IMR-90 (cell line): Measurements from ENCODE around the gene NUP107. TPM values are rescaled to one million over a fixed set of nuclear protein-coding genes. Genes with fewer than 3 reads are reported as not detected.

Experiments used
- ATAC-seq: fragments of 200-7000 bp; cut with Tn5 transposase; 2 replicates; pipeline ENCODE4 v1.9.1; 2020; ENCODE audit warnings: low read depth, mild to moderate bottlenecking, moderate library complexity
- BruUV-seq: library from RNA; stranded (reverse); fragments of 400-500 nt; replicated peaks from 2 replicates; lab custom pipeline; 2021; lab: Mats Ljungman, UMichigan
- CTCF ChIA-PET: fragments of 300-600 bp; formaldehyde crosslinking; extraction: SDS; loops from one replicate; lab custom pipeline; 2021; ENCODE audit warnings: antibody characterized with exemption; lab: Yijun Ruan, JAX
- POLR2A ChIA-PET: fragments of 300-600 bp; sonication (Branson Sonifier 250); formaldehyde crosslinking; loops from one replicate; lab custom pipeline; 2022; ENCODE audit warnings: antibody characterized with exemption; ENCODE audit not compliant: unreplicated experiment; lab: Charles Lee
- DNase-seq: peaks from one replicate; pipeline ENCODE4 v3.0.0; 2013
- H2AFZ ChIP-seq: replicated peaks from 2 replicates; pipeline ENCODE3; 2013; ENCODE audit warnings: low read length, mild to moderate bottlenecking; ENCODE audit not compliant: poor library complexity
- H2AK5ac ChIP-seq: 2 replicates; pipeline ENCODE4 v1.6.1; 2013; ENCODE audit warnings: low read depth, low read length, inconsistent platforms
- H2AK9ac ChIP-seq: replicated peaks from 2 replicates; pipeline ENCODE3; 2013; ENCODE audit warnings: mild to moderate bottlenecking, low read depth, low read length, moderate library complexity; ENCODE audit not compliant: poor library complexity
- H2BK120ac ChIP-seq: 2 replicates; pipeline ENCODE4 v1.6.1; 2013; ENCODE audit warnings: low read depth, low read length, inconsistent platforms
- H2BK15ac ChIP-seq: 3 replicates; pipeline ENCODE4 v1.6.1; 2013; ENCODE audit warnings: low read depth, low read length, inconsistent platforms
- H2BK20ac ChIP-seq: 2 replicates; pipeline ENCODE4 v1.6.1; 2013; ENCODE audit warnings: low read depth, mild to moderate bottlenecking, inconsistent platforms, low read length, moderate library complexity
- H2BK5ac ChIP-seq: 2 replicates; pipeline ENCODE4 v1.6.1; 2013; ENCODE audit warnings: mild to moderate bottlenecking, low read depth, low read length, inconsistent platforms; ENCODE audit not compliant: poor library complexity, severe bottlenecking
- H3K14ac ChIP-seq: replicated peaks from 2 replicates; pipeline ENCODE4 v1.6.1; 2013; ENCODE audit warnings: low read depth, low read length, inconsistent platforms
- H3K18ac ChIP-seq: 2 replicates; pipeline ENCODE4 v1.6.1; 2013; ENCODE audit warnings: low read depth, low read length, control low read depth
- H3K23ac ChIP-seq: 2 replicates; pipeline ENCODE4 v1.6.1; 2013; ENCODE audit warnings: low read depth, low read length, inconsistent platforms
- H3K27ac ChIP-seq: 2 replicates; pipeline ENCODE4 v1.5.1; 2013; ENCODE audit warnings: mild to moderate bottlenecking, control low read depth, low read length; ENCODE audit not compliant: insufficient read depth
- H3K27me3 ChIP-seq: 2 replicates; pipeline ENCODE4 v1.6.1; 2013; ENCODE audit warnings: low read length; ENCODE audit not compliant: control insufficient read depth, insufficient read depth
- H3K36me3 ChIP-seq: 2 replicates; pipeline ENCODE4 v1.6.1; 2013; ENCODE audit warnings: low read length, mixed read lengths; ENCODE audit not compliant: control insufficient read depth, insufficient read depth
- H3K4ac ChIP-seq: 2 replicates; pipeline ENCODE4 v1.6.1; 2013; ENCODE audit warnings: low read depth, low read length, inconsistent platforms
- H3K4me1 ChIP-seq: 2 replicates; pipeline ENCODE4 v1.6.1; 2013; ENCODE audit warnings: low read length, mixed read lengths; ENCODE audit not compliant: control insufficient read depth, insufficient read depth
- H3K4me2 ChIP-seq: 2 replicates; pipeline ENCODE4 v1.6.1; 2013; ENCODE audit warnings: low read depth, mild to moderate bottlenecking, control low read depth, low read length, moderate library complexity
- H3K4me3 ChIP-seq: 2 replicates; pipeline ENCODE4 v1.5.1; 2013; ENCODE audit warnings: low read depth, mild to moderate bottlenecking, control low read depth, low read length, moderate library complexity; ENCODE audit not compliant: insufficient read depth
- H3K56ac ChIP-seq: 2 replicates; pipeline ENCODE4 v1.6.1; 2013; ENCODE audit warnings: low read length, inconsistent platforms; ENCODE audit not compliant: insufficient read depth; ENCODE audit errors: extremely low read depth
- H3K79me1 ChIP-seq, 2 experiments: 2 replicates each; pipeline ENCODE4 v1.6.1; 2013; ENCODE audit warnings: low read length in 2 of 2, inconsistent platforms in 1 of 2, low read depth in 1 of 2
- H3K9ac ChIP-seq: 2 replicates; pipeline ENCODE4 v1.6.1; 2013; ENCODE audit warnings: low read depth, low read length, control low read depth
- H3K9me1 ChIP-seq: 2 replicates; pipeline ENCODE4 v1.6.1; 2013; ENCODE audit warnings: low read length, inconsistent platforms; ENCODE audit not compliant: insufficient read depth
- H3K9me3 ChIP-seq: 2 replicates; pipeline ENCODE4 v1.6.1; 2013; ENCODE audit warnings: low read length; ENCODE audit not compliant: control insufficient read depth, insufficient read depth
- H4K20me1 ChIP-seq: 2 replicates; pipeline ENCODE4 v1.6.1; 2013; ENCODE audit warnings: low read length, inconsistent platforms; ENCODE audit not compliant: insufficient read depth
- H4K5ac ChIP-seq: 2 replicates; pipeline ENCODE4 v1.6.1; 2013; ENCODE audit warnings: mild to moderate bottlenecking, low read depth, low read length, control low read depth
- H4K8ac ChIP-seq, 2 experiments: 2 replicates each; pipeline ENCODE4 v1.6.1; 2013; ENCODE audit warnings: low read depth in 2 of 2, low read length in 2 of 2, control low read depth in 1 of 2, inconsistent platforms in 1 of 2
- H4K91ac ChIP-seq: 2 replicates; pipeline ENCODE4 v1.6.1; 2013; ENCODE audit warnings: low read depth, low read length, inconsistent platforms; ENCODE audit not compliant: insufficient read depth
- BHLHE40 ChIP-seq: fragments of 150-350 bp; IDR thresholded peaks from 2 replicates; pipeline ENCODE4 v1.6.1; 2016; ENCODE audit warnings: mild to moderate bottlenecking, low read depth, low read length
- CEBPB ChIP-seq: IDR thresholded peaks from 2 replicates; pipeline ENCODE4 v1.6.1; 2012; ENCODE audit warnings: low read depth, low read length, improper control_type of control experiment
- CHD1 ChIP-seq: IDR thresholded peaks from 2 replicates; pipeline ENCODE4 v1.6.1; 2012; ENCODE audit warnings: low read depth, low read length, improper control_type of control experiment
- CTCF ChIP-seq: conservative IDR thresholded peaks from 2 replicates; pipeline ENCODE4 v1.5.1; 2012; ENCODE audit warnings: mild to moderate bottlenecking, low read depth, low read length, improper control_type of control experiment
- ELK1 ChIP-seq: fragments of 150-350 bp; IDR thresholded peaks from 2 replicates; pipeline ENCODE4 v1.6.1; 2016; ENCODE audit warnings: low read depth, mild to moderate bottlenecking, low read length, moderate library complexity, borderline replicate concordance
- FOS ChIP-seq: fragments of 150-350 bp; IDR thresholded peaks from 2 replicates; pipeline ENCODE4 v1.6.1; 2016; ENCODE audit warnings: low read depth, low read length
- MAFK ChIP-seq: IDR thresholded peaks from 2 replicates; pipeline ENCODE4 v1.6.1; 2012; ENCODE audit warnings: low read depth, low read length, improper control_type of control experiment
- MAZ ChIP-seq: IDR thresholded peaks from 2 replicates; pipeline ENCODE4 v1.6.1; 2012; ENCODE audit warnings: low read depth, mild to moderate bottlenecking, low read length, improper control_type of control experiment, moderate library complexity, borderline replicate concordance
- MXI1 ChIP-seq: IDR thresholded peaks from 2 replicates; pipeline ENCODE4 v1.6.1; 2012; ENCODE audit warnings: low read depth, mild to moderate bottlenecking, low read length, moderate library complexity, borderline replicate concordance
- NFE2L2 ChIP-seq: fragments of 150-350 bp; IDR thresholded peaks from 2 replicates; pipeline ENCODE4 v1.6.1; 2016; ENCODE audit warnings: low read depth, mild to moderate bottlenecking, low read length
- RAD21 ChIP-seq: IDR thresholded peaks from 2 replicates; pipeline ENCODE4 v1.6.1; 2012; ENCODE audit warnings: low read length, improper control_type of control experiment
- RCOR1 ChIP-seq: IDR thresholded peaks from 2 replicates; pipeline ENCODE4 v1.6.1; 2012; ENCODE audit warnings: mild to moderate bottlenecking, low read length, improper control_type of control experiment; ENCODE audit not compliant: insufficient replicate concordance
- RFX5 ChIP-seq: IDR thresholded peaks from 2 replicates; pipeline ENCODE4 v1.8.0; 2012; ENCODE audit warnings: low read depth, mild to moderate bottlenecking, low read length, moderate library complexity
- SMC3 ChIP-seq: fragments of 150-350 bp; IDR thresholded peaks from 2 replicates; pipeline ENCODE4 v1.6.1; 2016; ENCODE audit warnings: low read depth, mild to moderate bottlenecking, antibody characterized with exemption, low read length, moderate library complexity
- USF2 ChIP-seq: fragments of 150-350 bp; IDR thresholded peaks from 2 replicates; pipeline ENCODE4 v1.6.1; 2017; ENCODE audit warnings: mild to moderate bottlenecking, antibody characterized with exemption, low read length, low read depth
- WGBS, 2 experiments: methylation state at CpG; one replicate each; pipeline versions ENCODE4 v1.1.5 to v1.1.7; 2013; ENCODE audit warnings: missing lambda C conversion rate in 2 of 2; ENCODE audit not compliant: insufficient read length in 1 of 2; ENCODE audit errors: extremely low coverage in 2 of 2; 5-methylcytosine and 5-hydroxymethylcytosine counted together
- dilution Hi-C: fragments of 300-500 bp; cut with HindIII; formaldehyde crosslinking; loops from one replicate; pipeline ENCODE4 v1.14.3; 2018; ENCODE audit warnings: low sequenced_read_pairs; ENCODE audit not compliant: unreplicated experiment
- in situ Hi-C: fragments of 300-500 bp; cut with MboI; formaldehyde crosslinking; loops from 3 replicates; pipeline ENCODE4 v1.14.3; 2019; ENCODE audit warnings: low sequenced_read_pairs, inconsistent platforms, mixed read lengths
- intact Hi-C: fragments of 100-400 bp; cut with micrococcal nuclease; formaldehyde crosslinking; loops from 2 replicates; pipeline ENCODE4 v1.10.0; 2022
- polyA plus RNA-seq, 3 experiments: library from polyadenylated mRNA; depleted of rRNA; stranded (reverse); fragments of >200 nt; gene quantifications; 2 replicates each; pipeline ENCODE4 v1.2.3, GENCODE V29; 2012; ENCODE audit warnings: low replicate concordance in 1 of 3
- total RNA-seq: library from RNA; depleted of rRNA; stranded (reverse); fragments of >200 nt; gene quantifications from 2 replicates; pipeline ENCODE4 v1.2.3, GENCODE V29; 2012

The NUP107 gene
- total and polyA plus RNA-seq, 2 of the 4 experiments (the other 2 are of a cell fraction), result 34.5 to 69.7 TPM

GRCh38 chr12:68772714-68773113 is 85.9 kb downstream of the NUP107 start:
- H3K9me1 ChIP-seq, result no peaks in the 10 kb centered on the region

More at GRCh38 chr12:68772714-68773113, 85.9 kb downstream of the NUP107 start:
- no peak for ATAC-seq
- Histone ChIP-seq H2BK15ac (no peak overlapping the region), H2BK20ac (no peak overlapping the region), H4K8ac (no peak overlapping the region), H2AFZ (no peak overlapping the region), H3K18ac (no peak overlapping the region), H3K4me2 (no peak overlapping the region), H2BK5ac (no peak overlapping the region), H3K27me3 (no peaks in the 10 kb centered on the region), H3K23ac (no peak overlapping the region), H3K36me3 (no peaks in the 10 kb centered on the region), H4K5ac (no peak overlapping the region), H3K4me1 (no peaks in the 10 kb centered on the region), H3K9me3 (no peaks in the 10 kb centered on the region), H3K79me1 (no peaks in the 10 kb centered on the region), H3K4me3 (no peak overlapping the region), H2AK5ac (no peak overlapping the region), H3K9ac (no peak overlapping the region), H3K4ac (no peak overlapping the region), H4K20me1 (no peaks in the 10 kb centered on the region), H3K14ac (no peak overlapping the region), H3K27ac (no peak overlapping the region), H4K91ac (no peak overlapping the region), H3K56ac (no peak overlapping the region), H2AK9ac (no peak overlapping the region), H2BK120ac (no peak overlapping the region)
- ChIA-PET POLR2A (interaction anchor here (0.6 kb wide), 1 partner anchor 1503 kb away, joined by 4 read pairs; the partner anchor contains the start of gene CAND1), CTCF (interaction anchor here (0.7 kb wide), 1 partner anchor 24 kb away, joined by 3 read pairs; no protein-coding TSS in a partner anchor)
- no peak for TF ChIP-seq MAZ
- no peak for TF ChIP-seq USF2
- TF ChIP-seq FOS, result no peak
- TF ChIP-seq CHD1, result no peak
- TF ChIP-seq NFE2L2, result no peak
- no peak for TF ChIP-seq MXI1
- TF ChIP-seq MAFK, result no peak
- no peak for TF ChIP-seq ELK1
- TF ChIP-seq SMC3, result no peak
- TF ChIP-seq CTCF, result no peak
- no peak for TF ChIP-seq RAD21
- TF ChIP-seq RFX5, result no peak
- no peak for TF ChIP-seq CEBPB
- no peak for TF ChIP-seq BHLHE40
- TF ChIP-seq RCOR1, result no peak
- no peak for DNase-seq
- WGBS, 2 experiments, result no CpG with 5 or more reads among the region's 8 CpGs
- in situ Hi-C loops (no loop called here), dilution Hi-C loops (no loop called here), intact Hi-C loops (no loop called here)
- no TSS peak for BruUV-seq
